H1 (cell line): ENCODE data around the gene ASIP. TPM values are rescaled to one million over a fixed set of nuclear protein-coding genes. Genes with fewer than 3 reads are reported as not detected.

Experiments
- CEBPB ChIP-seq: IDR thresholded peaks from 2 replicates; pipeline ENCODE4 v1.6.1; 2012; ENCODE audit warnings: low read depth, low read length
- CHD2 ChIP-seq: IDR thresholded peaks from 2 replicates; pipeline ENCODE4 v1.6.1; 2012; ENCODE audit warnings: low read length, improper control_type of control experiment
- CREB1 ChIP-seq: IDR thresholded peaks from 2 replicates; pipeline ENCODE4 v1.6.1; 2012; ENCODE audit warnings: inconsistent platforms
- CTCF ChIP-seq, 3 experiments: IDR thresholded peaks; 1 replicate in 2 of 3; 2 replicates in 1 of 3; pipeline versions ENCODE4 v1.5.1 to v1.6.1; 2011; ENCODE audit warnings: low read length in 3 of 3, mild to moderate bottlenecking in 3 of 3, inconsistent platforms in 2 of 3, low read depth in 1 of 3, moderate library complexity in 1 of 3; ENCODE audit not compliant: insufficient read depth in 1 of 3; ENCODE audit errors: control extremely low read depth in 1 of 3
- EP300 ChIP-seq, 2 experiments: IDR thresholded peaks; 1 replicate in 1 of 2; 2 replicates in 1 of 2; pipeline ENCODE4 v1.6.1; 2011 to 2012; ENCODE audit warnings: low read depth in 2 of 2, low read length in 2 of 2, mild to moderate bottlenecking in 2 of 2, borderline replicate concordance in 1 of 2, inconsistent platforms in 1 of 2, moderate library complexity in 1 of 2
- GABPA ChIP-seq: IDR thresholded peaks from 2 replicates; pipeline ENCODE4 v1.6.1; 2011; ENCODE audit warnings: mild to moderate bottlenecking, low read length, moderate library complexity, borderline replicate concordance; ENCODE audit not compliant: insufficient read depth
- JUND ChIP-seq: IDR thresholded peaks from 2 replicates; pipeline ENCODE4 v1.6.1; 2011; ENCODE audit warnings: mild to moderate bottlenecking, improper control_type of control experiment, low read length
- KDM5A ChIP-seq: fragments of 200-600 bp; IDR thresholded peaks from 2 replicates; pipeline ENCODE4 v1.7.1; 2012; ENCODE audit warnings: mild to moderate bottlenecking, low read length, inconsistent platforms, mixed read lengths
- NANOG ChIP-seq: IDR thresholded peaks from 2 replicates; pipeline ENCODE4 v1.6.1; 2011; ENCODE audit warnings: low read length, low read depth, mild to moderate bottlenecking, inconsistent platforms; ENCODE audit not compliant: insufficient read depth, poor library complexity, severe bottlenecking
- RAD21 ChIP-seq, 2 experiments: IDR thresholded peaks in 1 of 2; conservative IDR thresholded peaks in 1 of 2; 2 replicates each; pipeline ENCODE4 v1.6.1; 2011; ENCODE audit warnings: low read depth in 2 of 2, low read length in 2 of 2, improper control_type of control experiment in 1 of 2, inconsistent platforms in 1 of 2, mild to moderate bottlenecking in 1 of 2, moderate library complexity in 1 of 2
- RXRA ChIP-seq: IDR thresholded peaks from 2 replicates; pipeline ENCODE4 v1.6.1; 2011; ENCODE audit warnings: low read depth, mild to moderate bottlenecking, low read length, moderate library complexity; ENCODE audit not compliant: insufficient read depth
- SRF ChIP-seq: IDR thresholded peaks from 2 replicates; pipeline ENCODE4 v1.6.1; 2011; ENCODE audit warnings: mild to moderate bottlenecking, low read depth, low read length, moderate library complexity
- TAF7 ChIP-seq: optimal IDR thresholded peaks from 2 replicates; pipeline ENCODE3; 2011; ENCODE audit warnings: low read depth, mild to moderate bottlenecking, inconsistent platforms, low read length, moderate library complexity, borderline replicate concordance
- TBP ChIP-seq: IDR thresholded peaks from 2 replicates; pipeline ENCODE4 v1.6.1; 2011; ENCODE audit warnings: low read depth, low read length, improper control_type of control experiment
- TCF12 ChIP-seq: IDR thresholded peaks from 2 replicates; pipeline ENCODE4 v1.6.1; 2011; ENCODE audit warnings: low read depth, mild to moderate bottlenecking, low read length
- polyA plus RNA-seq, 7 experiments: library from polyadenylated mRNA; depleted of rRNA in 3 of 7; stranded (reverse) in 5 of 7; unstranded in 2 of 7; fragments of >200 nt in 5 of 7; fragments of 200-250 nt in 2 of 7; gene quantifications; 1 replicate in 5 of 7; 2 replicates in 1 of 7; 4 replicates in 1 of 7; pipeline versions ENCODE4 v1.2.1 to v1.2.3, GENCODE V29; 2011 to 2013; ENCODE audit warnings: missing spikeins in 2 of 7, mixed read lengths in 2 of 7
- total RNA-seq: library from RNA; stranded (reverse); fragmentation: NEBNext Ultra II Directional; extraction: Animal tissue kit (Norgen Biotek cat#: 25700); gene quantifications from 2 replicates; pipeline ENCODE4 v1.2.1, GENCODE V29; 2021

Gene ASIP
- total and polyA plus RNA-seq, 2 of the 8 experiments (the other 6 are each of a cell fraction or from before 2014, with no cell fraction given), result not detected

GRCh38 chr20:34312544-34313217 is 71.5 kb downstream of the ASIP start (continued):
- 0 out of 2 replicates have a peak, but pooled peaks have one; percentile 58 for TF ChIP-seq RXRA
- peak; percentile 81 for TF ChIP-seq TAF7
- peak; percentile 62 for TF ChIP-seq CREB1
- peak; percentile 67; the same call in 1 of the 2 replicates for TF ChIP-seq KDM5A
- peak; percentile 57; the same call in 1 of the 2 replicates for TF ChIP-seq JUND
- peak; percentile 36; the same call in 1 of the 2 replicates for TF ChIP-seq TBP
- no peak for TF ChIP-seq NANOG
- TF ChIP-seq TCF12, result 0 out of 2 replicates have a peak, but pooled peaks have one; percentile 60
- TF ChIP-seq CTCF (IDR thresholded peaks at IDR 0.05; ENCODE audit: control extremely low read depth in 1 of 3, insufficient read depth in 1 of 3, low read depth in 1 of 3, low read length in 3 of 3), result peak; percentile 100
- TF ChIP-seq SRF, result 0 out of 2 replicates have a peak, but pooled peaks have one; percentile 9
- TF ChIP-seq EP300 (IDR thresholded peaks at IDR 0.05; ENCODE audit: borderline replicate concordance in 1 of 2, low read depth in 2 of 2, low read length in 2 of 2), result peak in 1 of 2 experiments; percentile 33; a peak in 1 of 3 replicates
- peak; percentile 49; the same call in 1 of the 2 replicates for TF ChIP-seq CEBPB
- no peak for TF ChIP-seq GABPA
- peak; percentile 23; the same call in 1 of the 2 replicates for TF ChIP-seq CHD2
- peak; percentile 100 for TF ChIP-seq RAD21 (IDR thresholded peaks at IDR 0.05 in 1 of 2, conservative IDR thresholded peaks at IDR 0.05 in 1 of 2; ENCODE audit: low read depth in 2 of 2, low read length in 2 of 2)
